ENCODE data around the gene SPRYD4.

DNA sequence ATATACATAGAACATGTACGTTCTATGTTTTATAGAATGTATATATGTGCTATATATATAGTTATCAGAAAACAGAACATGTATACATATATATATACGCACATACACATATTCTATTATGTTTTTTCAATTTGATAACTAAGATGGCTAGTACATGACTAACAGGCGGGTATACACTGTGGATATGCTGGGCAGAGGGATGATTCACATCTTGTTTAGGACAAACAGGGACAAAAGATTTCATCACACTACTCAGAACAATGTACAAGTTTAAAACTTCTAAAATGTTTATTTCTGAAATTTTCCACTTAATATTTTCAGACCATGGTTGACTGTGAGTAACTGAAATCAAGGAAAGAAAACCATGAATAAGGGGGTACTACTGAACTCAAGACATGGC is 36.5 kb upstream of the SPRYD4 start:
- TF ChIP-seq EZH2 (IDR thresholded peaks at IDR 0.05; ENCODE audit: low read length) = no peak
- TF ChIP-seq, protein P1, sequence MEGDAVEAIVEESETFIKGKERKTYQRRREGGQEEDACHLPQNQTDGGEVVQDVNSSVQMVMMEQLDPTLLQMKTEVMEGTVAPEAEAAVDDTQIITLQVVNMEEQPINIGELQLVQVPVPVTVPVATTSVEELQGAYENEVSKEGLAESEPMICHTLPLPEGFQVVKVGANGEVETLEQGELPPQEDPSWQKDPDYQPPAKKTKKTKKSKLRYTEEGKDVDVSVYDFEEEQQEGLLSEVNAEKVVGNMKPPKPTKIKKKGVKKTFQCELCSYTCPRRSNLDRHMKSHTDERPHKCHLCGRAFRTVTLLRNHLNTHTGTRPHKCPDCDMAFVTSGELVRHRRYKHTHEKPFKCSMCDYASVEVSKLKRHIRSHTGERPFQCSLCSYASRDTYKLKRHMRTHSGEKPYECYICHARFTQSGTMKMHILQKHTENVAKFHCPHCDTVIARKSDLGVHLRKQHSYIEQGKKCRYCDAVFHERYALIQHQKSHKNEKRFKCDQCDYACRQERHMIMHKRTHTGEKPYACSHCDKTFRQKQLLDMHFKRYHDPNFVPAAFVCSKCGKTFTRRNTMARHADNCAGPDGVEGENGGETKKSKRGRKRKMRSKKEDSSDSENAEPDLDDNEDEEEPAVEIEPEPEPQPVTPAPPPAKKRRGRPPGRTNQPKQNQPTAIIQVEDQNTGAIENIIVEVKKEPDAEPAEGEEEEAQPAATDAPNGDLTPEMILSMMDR (optimal IDR thresholded peaks at IDR 0.05 in 1 of 3, IDR thresholded peaks at IDR 0.05 in 1 of 3, conservative IDR thresholded peaks at IDR 0.05 in 1 of 3; ENCODE audit: extremely low read depth in 1 of 3, insufficient read depth in 2 of 3, low read length in 3 of 3) = no peak

All from keratinocyte (primary cell).